HFFc6 (cell line): Measurements from ENCODE around the gene MFAP4. TPM values are rescaled to one million over a fixed set of nuclear protein-coding genes. Genes with fewer than 3 reads are reported as not detected.
"Not testable (repeated sequence)": the region's sequence is repeated elsewhere in the genome, so short reads cannot be mapped to it uniquely, and the experiment has no call there.

ENCODE experiments used
- DNase-seq: peaks from one replicate; pipeline ENCODE4 v3.0.0-alpha.2; 2018
- H3K27ac Mint-ChIP-seq: 2 replicates; pipeline ENCODE4 v1.8.0; 2020; ENCODE audit warnings: mild to moderate bottlenecking, mixed read lengths
- H3K27me3 Mint-ChIP-seq: 2 replicates; pipeline ENCODE4 v1.8.0; 2021; ENCODE audit warnings: mild to moderate bottlenecking, moderate library complexity, mixed read lengths; ENCODE audit not compliant: insufficient read depth
- H3K36me3 Mint-ChIP-seq: 2 replicates; pipeline ENCODE4 v1.8.0; 2021; ENCODE audit warnings: low read depth, mixed read lengths
- H3K4me1 Mint-ChIP-seq: 2 replicates; pipeline ENCODE4 v1.8.0; 2020; ENCODE audit warnings: low read depth, mixed read lengths
- H3K4me3 Mint-ChIP-seq: 2 replicates; pipeline ENCODE4 v1.8.0; 2020; ENCODE audit warnings: mild to moderate bottlenecking, moderate library complexity, mixed read lengths
- H3K9me3 Mint-ChIP-seq: 2 replicates; pipeline ENCODE4 v1.8.0; 2020; ENCODE audit warnings: mild to moderate bottlenecking, mixed read lengths
- total RNA-seq, 6 experiments: library from RNA; stranded (reverse); fragmentation: NEBNext Ultra II Directional; extraction: Animal tissue kit (Norgen Biotek cat#: 25700); gene quantifications; 2 replicates in 1 of 6; 3 replicates in 5 of 6; pipeline ENCODE4 v1.2.3, GENCODE V29; 2021
- TF ChIP-seq, protein P1 (sequence below): fragments of 200-600 bp; sonication (generic); IDR thresholded peaks from 2 replicates; pipeline ENCODE4 v1.5.0; 2021; ENCODE audit warnings: antibody characterized with exemption, mild to moderate bottlenecking

MFAP4 gene
- total RNA-seq, 6 experiments from 2014 or later = 17.7 to 46.5 (median 22.0) TPM

DNA sequence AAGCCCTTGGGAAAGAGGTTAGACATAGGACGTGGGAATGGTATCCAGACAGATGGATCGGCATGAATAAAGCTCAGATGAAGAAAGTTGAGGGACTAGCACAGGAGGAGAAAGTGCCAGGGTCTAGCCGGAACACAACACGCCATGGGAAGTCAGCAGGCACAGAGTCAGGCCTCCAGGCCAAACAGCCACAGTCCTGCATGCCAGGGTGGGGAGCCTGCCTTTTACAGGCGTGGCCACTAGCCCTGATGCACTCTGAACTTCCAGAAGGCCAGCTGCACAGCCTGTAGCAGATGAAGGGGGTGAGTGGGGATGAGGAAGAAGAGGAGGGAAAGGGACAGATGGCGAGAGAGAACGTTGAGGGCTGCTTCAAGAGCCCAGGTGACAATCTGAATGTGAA lies 29.6 kb downstream of the MFAP4 start:
- Mint-ChIP-seq H3K36me3 (peaks cover 28% of the 10 kb centered on the region), H3K27ac (no peak overlapping the region), H3K27me3 (peaks cover 3% of the 10 kb centered on the region; the same call in 1 of the 2 replicates), H3K9me3 (no peaks in the 10 kb centered on the region), H3K4me1 (peaks cover 29% of the 10 kb centered on the region), H3K4me3 (no peak overlapping the region)
- DNase-seq = no peak
- TF ChIP-seq, protein P1, sequence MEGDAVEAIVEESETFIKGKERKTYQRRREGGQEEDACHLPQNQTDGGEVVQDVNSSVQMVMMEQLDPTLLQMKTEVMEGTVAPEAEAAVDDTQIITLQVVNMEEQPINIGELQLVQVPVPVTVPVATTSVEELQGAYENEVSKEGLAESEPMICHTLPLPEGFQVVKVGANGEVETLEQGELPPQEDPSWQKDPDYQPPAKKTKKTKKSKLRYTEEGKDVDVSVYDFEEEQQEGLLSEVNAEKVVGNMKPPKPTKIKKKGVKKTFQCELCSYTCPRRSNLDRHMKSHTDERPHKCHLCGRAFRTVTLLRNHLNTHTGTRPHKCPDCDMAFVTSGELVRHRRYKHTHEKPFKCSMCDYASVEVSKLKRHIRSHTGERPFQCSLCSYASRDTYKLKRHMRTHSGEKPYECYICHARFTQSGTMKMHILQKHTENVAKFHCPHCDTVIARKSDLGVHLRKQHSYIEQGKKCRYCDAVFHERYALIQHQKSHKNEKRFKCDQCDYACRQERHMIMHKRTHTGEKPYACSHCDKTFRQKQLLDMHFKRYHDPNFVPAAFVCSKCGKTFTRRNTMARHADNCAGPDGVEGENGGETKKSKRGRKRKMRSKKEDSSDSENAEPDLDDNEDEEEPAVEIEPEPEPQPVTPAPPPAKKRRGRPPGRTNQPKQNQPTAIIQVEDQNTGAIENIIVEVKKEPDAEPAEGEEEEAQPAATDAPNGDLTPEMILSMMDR = no peak

DNA sequence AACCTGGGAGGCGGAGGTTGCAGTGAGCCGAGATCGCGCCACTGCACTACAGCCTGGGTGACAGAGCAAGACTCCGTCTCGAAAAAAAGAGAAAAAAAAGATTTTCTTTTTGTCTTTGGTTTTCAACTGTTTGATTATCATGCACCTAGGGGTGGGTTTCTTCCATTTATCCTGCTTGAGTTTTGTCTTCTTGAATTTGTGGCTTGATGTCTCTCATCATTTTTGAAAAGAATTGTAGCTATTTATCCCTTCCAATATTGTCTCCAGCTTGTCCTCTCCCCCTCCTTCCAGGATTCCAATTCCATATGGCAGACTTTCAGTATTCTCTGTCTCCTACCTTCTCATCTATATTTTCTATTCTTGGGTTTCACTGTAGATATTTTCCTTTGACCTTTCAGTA lies 32.2 kb downstream of the MFAP4 start:
- TF ChIP-seq, protein P1 = no peak
- Mint-ChIP-seq H3K27ac (peak overlapping the region; percentile 74), H3K9me3 (no peaks in the 10 kb centered on the region), H3K4me3 (no peak overlapping the region), H3K36me3 (peaks cover 28% of the 10 kb centered on the region), H3K27me3 (no peaks in the 10 kb centered on the region; the same call in 1 of the 2 replicates), H3K4me1 (peaks cover 17% of the 10 kb centered on the region)
- DNase-seq = no peak

DNA sequence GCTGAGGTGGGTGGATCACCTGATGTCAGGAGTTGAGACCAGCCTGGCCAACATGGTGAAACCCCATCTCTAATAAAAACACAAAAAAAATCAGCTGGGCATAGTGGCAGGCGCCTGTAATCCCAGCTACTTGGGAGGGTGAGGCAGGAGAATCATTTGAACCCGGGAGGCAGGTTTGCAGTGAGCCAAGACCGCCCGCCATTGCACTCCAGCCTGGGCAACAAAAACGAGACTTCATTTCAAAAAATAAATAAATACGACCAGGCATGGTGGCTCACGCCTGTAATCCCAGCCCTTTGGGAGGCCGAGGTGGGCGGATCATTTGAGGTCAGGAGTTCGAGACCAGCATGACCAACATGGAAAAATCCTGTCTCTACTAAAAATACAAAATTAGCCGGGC lies 33.6 kb downstream of the MFAP4 start:
- not testable (repeated sequence) for H3K4me3 Mint-ChIP-seq, H3K9me3 Mint-ChIP-seq, H3K27ac Mint-ChIP-seq, DNase-seq, H3K27me3 Mint-ChIP-seq
- peaks cover 16% of the 10 kb centered on the region for H3K36me3 Mint-ChIP-seq
- H3K4me1 Mint-ChIP-seq = peaks cover 17% of the 10 kb centered on the region

DNA sequence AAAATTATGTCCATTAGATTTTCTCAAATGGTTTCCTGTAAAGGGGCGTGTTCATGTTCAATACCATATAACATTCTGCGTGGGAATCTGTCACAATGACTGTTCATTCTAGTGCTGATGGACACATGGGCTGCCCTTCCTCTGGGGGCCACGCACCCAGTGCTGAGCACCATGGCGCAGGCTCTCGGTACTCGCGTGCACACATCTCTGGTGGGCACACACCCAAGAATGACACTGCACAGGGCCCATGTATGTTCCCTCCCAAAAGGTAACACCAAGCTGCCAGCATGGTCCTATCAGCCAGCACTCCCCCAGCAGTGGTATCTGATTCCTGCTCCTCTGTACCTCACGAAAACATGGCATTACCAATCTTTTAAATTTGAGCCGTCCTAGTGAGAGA lies 38.2 kb downstream of the MFAP4 start:
- Mint-ChIP-seq H3K4me3 (no peak overlapping the region), H3K27ac (no peak overlapping the region), H3K9me3 (no peaks in the 10 kb centered on the region), H3K27me3 (peaks cover 2% of the 10 kb centered on the region; the same call in 1 of the 2 replicates), H3K36me3 (no peaks in the 10 kb centered on the region), H3K4me1 (peaks cover 29% of the 10 kb centered on the region)
- DNase-seq = no peak
- TF ChIP-seq, protein P1 = no peak

DNA sequence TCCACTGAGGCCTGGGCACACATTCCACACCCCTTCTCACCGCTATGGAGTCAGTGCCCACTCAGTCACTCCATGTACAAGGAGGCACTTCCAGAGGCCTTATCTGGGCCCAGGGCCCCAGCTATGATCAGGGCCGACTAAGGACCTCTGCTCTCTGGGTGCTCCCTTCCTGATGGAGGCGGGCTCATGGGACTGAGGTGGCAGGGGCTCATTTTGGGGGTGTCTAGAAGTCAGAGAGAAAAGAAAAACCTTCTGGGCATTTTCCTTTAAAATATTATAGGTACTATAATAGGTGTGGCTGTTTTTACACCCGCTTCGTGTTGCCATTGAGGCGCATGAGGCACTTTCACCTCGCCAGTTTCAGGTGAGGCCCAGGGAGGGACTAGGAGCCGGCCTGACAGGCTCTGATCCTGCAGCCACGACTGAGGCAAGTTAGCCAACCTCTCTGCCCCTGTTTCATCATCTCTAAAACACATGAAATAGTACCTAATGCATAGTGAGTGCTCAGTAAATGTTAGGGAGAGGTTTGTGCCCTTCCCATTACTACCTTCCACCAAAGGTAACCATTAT lies 38.8 kb downstream of the MFAP4 start:
- Mint-ChIP-seq H3K4me1 (peaks cover 26% of the 10 kb centered on the region), H3K4me3 (no peak overlapping the region), H3K9me3 (no peaks in the 10 kb centered on the region), H3K27me3 (peaks cover 2% of the 10 kb centered on the region; the same call in 1 of the 2 replicates), H3K27ac (peak overlapping the region; percentile 92; the same call in 1 of the 2 replicates), H3K36me3 (no peaks in the 10 kb centered on the region)
- DNase-seq = no peak
- TF ChIP-seq, protein P1 = no peak

DNA sequence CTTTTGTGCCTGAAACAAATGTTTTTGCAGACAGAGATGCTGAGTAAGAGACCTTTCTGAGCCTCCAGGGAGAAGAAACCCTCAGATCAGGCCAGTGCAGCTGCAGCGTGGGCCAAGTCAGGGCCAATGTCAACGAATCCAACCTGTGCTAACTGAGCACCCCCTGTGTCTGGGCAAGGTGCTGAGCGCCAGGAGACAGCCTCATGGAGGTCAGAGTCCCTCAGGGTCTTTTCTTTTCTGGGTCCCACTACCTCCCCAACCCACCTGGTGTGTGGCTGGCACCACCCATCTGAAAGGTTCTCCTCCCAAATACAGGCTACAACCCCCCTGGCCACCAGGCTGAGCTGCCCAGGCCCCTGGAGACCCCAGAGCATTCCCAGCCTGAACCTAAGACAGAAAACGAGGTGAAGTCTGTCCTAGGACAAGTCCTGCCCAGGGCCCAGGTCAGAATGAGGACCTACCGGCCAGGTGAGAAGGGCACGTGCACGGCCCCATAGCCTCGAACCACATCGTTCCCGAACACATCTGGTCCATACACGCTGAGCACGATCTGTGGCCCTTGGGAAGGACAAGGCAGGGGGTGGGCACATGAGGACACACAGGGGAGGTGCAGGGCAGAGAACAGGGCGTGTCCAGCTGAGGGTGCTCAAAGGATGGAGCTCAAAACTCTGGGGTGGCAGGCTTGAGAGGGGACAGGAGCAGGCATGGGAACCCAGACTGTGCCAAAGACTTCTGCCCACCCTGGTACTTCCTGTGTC lies 39.5 kb downstream of the MFAP4 start:
- Mint-ChIP-seq H3K27me3 (peaks cover 2% of the 10 kb centered on the region; the same call in 1 of the 2 replicates), H3K4me3 (peak overlapping the region; percentile 54), H3K36me3 (no peaks in the 10 kb centered on the region), H3K27ac (peak overlapping the region; percentile 92), H3K4me1 (peaks cover 26% of the 10 kb centered on the region), H3K9me3 (no peaks in the 10 kb centered on the region)
- TF ChIP-seq, protein P1 = no peak
- no peak for DNase-seq
